Duodenal mucosa (tissue), 2 donors: ENCODE results near the gene CNRIP1.

Experiments
- H3K27ac ChIP-seq: one replicate; pipeline ENCODE4 v1.7.0; 2013; ENCODE audit warnings: low read depth, low read length
- H3K27me3 ChIP-seq, 2 donors: one replicate each; pipeline ENCODE4 v1.7.0; 2013; ENCODE audit warnings: low read length in 2 of 2, control low read depth in 1 of 2; ENCODE audit not compliant: insufficient read depth in 2 of 2, control insufficient read depth in 1 of 2
- H3K36me3 ChIP-seq, 2 donors: one replicate each; pipeline ENCODE4 v1.7.0; 2013; ENCODE audit warnings: low read length in 2 of 2, control low read depth in 1 of 2; ENCODE audit not compliant: insufficient read depth in 2 of 2, control insufficient read depth in 1 of 2
- H3K4me1 ChIP-seq, 2 donors: one replicate each; pipeline ENCODE4 v1.7.0; 2013; ENCODE audit warnings: low read length in 2 of 2, control low read depth in 1 of 2; ENCODE audit not compliant: insufficient read depth in 2 of 2, control insufficient read depth in 1 of 2
- H3K4me3 ChIP-seq, 2 donors: one replicate each; pipeline ENCODE4 v1.7.0; 2013; ENCODE audit warnings: low read length in 2 of 2, low read depth in 1 of 2
- H3K9ac ChIP-seq, 2 donors: one replicate each; pipeline ENCODE4 v1.7.0; 2013; ENCODE audit warnings: low read length in 2 of 2, low read depth in 1 of 2
- H3K9me3 ChIP-seq, 2 donors: one replicate each; pipeline ENCODE4 v1.7.0; 2013; ENCODE audit warnings: low read length in 2 of 2, control low read depth in 1 of 2; ENCODE audit not compliant: control insufficient read depth in 1 of 2

CNRIP1 gene

DNA sequence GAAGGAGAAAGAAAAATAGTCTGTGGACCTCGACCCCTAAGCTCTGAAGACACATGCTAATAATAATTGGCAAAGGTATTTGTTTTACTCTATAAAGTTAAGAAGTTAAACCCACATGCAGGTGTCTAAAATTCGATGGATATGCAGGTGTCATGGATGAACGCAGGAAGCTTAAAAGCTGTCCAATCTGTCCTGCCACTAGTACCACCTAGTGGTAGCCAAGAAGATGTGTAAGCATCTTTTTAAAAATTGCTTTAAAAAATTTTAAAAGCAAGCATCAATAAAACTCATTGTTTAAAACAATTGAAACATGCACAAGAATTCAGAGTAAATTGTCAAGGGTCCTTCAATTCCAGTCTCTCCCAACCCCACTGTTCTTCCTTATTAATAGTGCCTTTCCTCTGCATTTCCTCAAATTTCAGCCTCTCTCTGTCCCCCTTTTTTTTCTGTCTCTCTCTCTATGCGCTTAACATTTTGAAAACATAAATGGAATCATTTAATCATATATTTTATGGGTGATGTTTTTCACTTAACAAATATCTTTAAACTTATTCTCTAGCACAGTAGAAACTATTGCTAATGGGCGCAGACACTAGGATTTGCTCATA, 36.8 kb downstream of the CNRIP1 start:
- no peaks in the 10 kb centered on the region for H3K36me3 ChIP-seq
- no peak overlapping the region for H3K27ac ChIP-seq
- no peak overlapping the region for H3K4me3 ChIP-seq
- H3K4me1 ChIP-seq: peaks cover 0 to 7% of the 10 kb centered on the region in 2 donors
- no peaks in the 10 kb centered on the region for H3K9me3 ChIP-seq
- peaks cover 0 to 5% of the 10 kb centered on the region in 2 donors for H3K27me3 ChIP-seq
- H3K9ac ChIP-seq: no peak overlapping the region

- Histone ChIP-seq H3K27ac (no peak overlapping the region), H3K9me3 (no peaks in the 10 kb centered on the region), H3K9ac (no peak overlapping the region), H3K4me1 (no peaks in the 10 kb centered on the region), H3K36me3 (no peaks in the 10 kb centered on the region), H3K27me3 (peaks cover 0 to 5% of the 10 kb centered on the region in 2 donors), H3K4me3 (no peak overlapping the region)
Observed at GRCh38 chr2:68280796-68281195, 39.0 kb downstream of the CNRIP1 start.

- H3K4me1 ChIP-seq: no peaks in the 10 kb centered on the region
- no peak overlapping the region for H3K4me3 ChIP-seq
- no peaks in the 10 kb centered on the region for H3K36me3 ChIP-seq
- H3K27ac ChIP-seq: no peak overlapping the region
- H3K9ac ChIP-seq: no peak overlapping the region
- H3K9me3 ChIP-seq: no peaks in the 10 kb centered on the region
- H3K27me3 ChIP-seq: peaks cover 0 to 5% of the 10 kb centered on the region in 2 donors
Observed at GRCh38 chr2:68280348-68280747, 39.4 kb downstream of the CNRIP1 start.

GRCh38 chr2:68279691-68280090, 40.1 kb downstream of the CNRIP1 start:
- no peak overlapping the region for H3K27ac ChIP-seq
- H3K9me3 ChIP-seq: no peaks in the 10 kb centered on the region
- H3K9ac ChIP-seq: no peak overlapping the region
- peaks cover 0 to 5% of the 10 kb centered on the region in 2 donors for H3K27me3 ChIP-seq
- no peaks in the 10 kb centered on the region for H3K4me1 ChIP-seq
- H3K36me3 ChIP-seq: no peaks in the 10 kb centered on the region
- H3K4me3 ChIP-seq: no peak overlapping the region

- Histone ChIP-seq H3K9me3 (no peaks in the 10 kb centered on the region), H3K4me1 (no peaks in the 10 kb centered on the region), H3K9ac (no peak overlapping the region), H3K27me3 (peaks cover 0 to 5% of the 10 kb centered on the region in 2 donors), H3K4me3 (no peak overlapping the region), H3K36me3 (no peaks in the 10 kb centered on the region), H3K27ac (no peak overlapping the region)
Observed at GRCh38 chr2:68278169-68278568, 41.6 kb downstream of the CNRIP1 start.

- no peaks in the 10 kb centered on the region for H3K27me3 ChIP-seq
- no peaks in the 10 kb centered on the region for H3K36me3 ChIP-seq
- H3K9ac ChIP-seq: no peak overlapping the region
- no peaks in the 10 kb centered on the region for H3K4me1 ChIP-seq
- no peaks in the 10 kb centered on the region for H3K9me3 ChIP-seq
- no peak overlapping the region for H3K4me3 ChIP-seq
- H3K27ac ChIP-seq: no peak overlapping the region
Observed at GRCh38 chr2:68274022-68274421, 45.7 kb downstream of the CNRIP1 start.

DNA sequence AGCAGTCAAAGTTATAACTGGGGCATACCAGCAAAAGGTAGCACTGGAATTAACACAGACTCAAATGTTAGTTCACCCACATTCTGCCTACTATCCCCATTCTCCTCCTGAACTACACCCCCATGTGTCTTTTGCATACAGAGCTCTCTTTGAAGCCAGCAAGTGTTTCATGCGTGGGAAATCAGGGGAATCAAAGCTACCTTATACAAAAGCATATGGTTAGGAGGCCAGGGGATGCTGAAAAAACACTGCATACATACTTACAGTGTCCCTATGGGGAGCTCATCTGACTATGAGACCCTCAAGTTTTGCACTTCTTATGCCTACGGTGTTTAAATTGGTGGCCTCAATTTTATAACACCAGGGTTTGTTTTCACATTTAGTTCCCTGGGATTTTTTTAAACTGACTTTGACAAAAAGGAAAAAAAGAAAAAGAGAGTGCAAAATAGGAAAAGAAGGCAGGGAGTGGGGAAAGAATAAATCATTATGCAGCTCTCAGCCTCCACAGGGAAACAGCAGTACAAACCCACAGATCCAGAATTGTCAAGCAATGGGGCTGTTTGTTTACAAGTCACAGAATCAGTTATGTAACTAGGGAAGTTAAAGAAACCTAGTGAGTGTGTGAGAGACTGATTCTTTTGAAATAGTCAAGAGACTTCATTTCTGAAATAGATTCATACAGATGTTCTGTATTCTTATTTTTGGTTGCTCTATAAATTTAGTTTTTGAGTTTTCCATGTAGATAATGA, 47.3 kb downstream of the CNRIP1 start:
- Histone ChIP-seq H3K27me3 (no peaks in the 10 kb centered on the region), H3K36me3 (no peaks in the 10 kb centered on the region), H3K27ac (no peak overlapping the region), H3K9me3 (no peaks in the 10 kb centered on the region), H3K4me3 (no peak overlapping the region), H3K9ac (no peak overlapping the region), H3K4me1 (no peaks in the 10 kb centered on the region)

GRCh38 chr2:68266655-68267054, 53.1 kb downstream of the CNRIP1 start:
- Histone ChIP-seq H3K27ac (no peak overlapping the region), H3K27me3 (no peaks in the 10 kb centered on the region), H3K4me1 (no peaks in the 10 kb centered on the region), H3K9ac (no peak overlapping the region), H3K4me3 (no peak overlapping the region), H3K9me3 (no peaks in the 10 kb centered on the region), H3K36me3 (no peaks in the 10 kb centered on the region)

GRCh38 chr2:68263632-68264031, 56.1 kb downstream of the CNRIP1 start:
- no peak overlapping the region for H3K4me3 ChIP-seq
- no peaks in the 10 kb centered on the region for H3K9me3 ChIP-seq
- H3K9ac ChIP-seq: no peak overlapping the region
- H3K4me1 ChIP-seq: no peaks in the 10 kb centered on the region
- no peaks in the 10 kb centered on the region for H3K36me3 ChIP-seq
- H3K27ac ChIP-seq: no peak overlapping the region
- no peaks in the 10 kb centered on the region for H3K27me3 ChIP-seq

DNA sequence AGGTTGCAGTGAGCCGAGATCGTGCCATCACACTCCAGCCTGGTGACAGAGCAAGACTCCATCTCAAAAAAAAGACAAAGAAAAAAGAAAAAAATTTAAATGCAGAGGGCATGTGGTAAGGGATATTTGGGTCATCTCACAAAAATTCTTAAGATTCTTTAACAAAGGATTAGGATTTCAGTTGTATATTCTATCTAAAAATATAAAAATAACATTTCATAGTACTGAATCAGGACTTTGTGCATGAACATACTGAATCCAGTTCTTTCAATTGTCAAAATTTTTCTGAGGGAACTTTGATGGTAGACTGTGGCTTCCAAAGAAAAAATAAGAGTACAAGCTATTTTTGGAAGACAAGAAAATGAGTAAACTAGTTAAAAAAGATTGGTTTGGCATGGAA, 60.9 kb downstream of the CNRIP1 start:
- Histone ChIP-seq H3K4me1 (peaks cover 0 to 10% of the 10 kb centered on the region in 2 donors), H3K9me3 (no peaks in the 10 kb centered on the region), H3K9ac (no peak overlapping the region), H3K27ac (no peak overlapping the region), H3K36me3 (no peaks in the 10 kb centered on the region), H3K27me3 (no peaks in the 10 kb centered on the region), H3K4me3 (no peak overlapping the region)
